ENCODE measurements around the gene ZBTB8A.
"Not testable (repeated sequence)": the region's sequence is repeated elsewhere in the genome, so short reads cannot be mapped to it uniquely, and the experiment has no call there.

ZBTB8A gene

GRCh38 chr1:32619701-32620485 lies 80.7 kb downstream of the ZBTB8A start:
- peak; percentile 3 for DNase-seq (ENCODE audit: low spot score)

- DNase-seq (ENCODE audit: low spot score): no peak
Observed at GRCh38 chr1:32622205-32622604, 83.0 kb downstream of the ZBTB8A start.

GRCh38 chr1:32622806-32623681 lies 83.8 kb downstream of the ZBTB8A start:
- DNase-seq (ENCODE audit: low spot score): no peak

- no peak for DNase-seq (ENCODE audit: low spot score)
Observed at GRCh38 chr1:32623775-32624174, 84.5 kb downstream of the ZBTB8A start.

- DNase-seq (ENCODE audit: low spot score): no peak
Observed at GRCh38 chr1:32626176-32626575, 86.9 kb downstream of the ZBTB8A start.

GRCh38 chr1:32627596-32628162 lies 88.5 kb downstream of the ZBTB8A start:
- DNase-seq (ENCODE audit: low spot score): no peak

- not testable (repeated sequence) for DNase-seq (ENCODE audit: low spot score)
Observed at GRCh38 chr1:32630173-32630572, 90.9 kb downstream of the ZBTB8A start.

GRCh38 chr1:32632829-32633228 lies 93.6 kb downstream of the ZBTB8A start:
- DNase-seq (ENCODE audit: low spot score): no peak

GRCh38 chr1:32635508-32636277 lies 96.5 kb downstream of the ZBTB8A start:
- no peak for DNase-seq (ENCODE audit: low spot score)

GRCh38 chr1:32636914-32637645 lies 97.9 kb downstream of the ZBTB8A start:
- no peak for DNase-seq (ENCODE audit: low spot score)

GRCh38 chr1:32639489-32640075 lies 100.4 kb downstream of the ZBTB8A start:
- no peak for DNase-seq (ENCODE audit: low spot score)

- DNase-seq (ENCODE audit: low spot score): not testable (repeated sequence)
Observed at GRCh38 chr1:32642292-32642827, 103.1 kb downstream of the ZBTB8A start.

GRCh38 chr1:32644426-32644825 lies 105.2 kb downstream of the ZBTB8A start:
- DNase-seq (ENCODE audit: low spot score): no peak

GRCh38 chr1:32647308-32648134 lies 108.3 kb downstream of the ZBTB8A start:
- DNase-seq (ENCODE audit: low spot score): no peak

GRCh38 chr1:32650248-32650751 lies 111.1 kb downstream of the ZBTB8A start, which contains the start of gene ZBTB8OS:
Gene ZBTB8OS (minus strand): TSS chr1:32650550. CDS start chr1:32650529, 21 bp downstream.
- peak; percentile 98 for DNase-seq (ENCODE audit: low spot score)

GRCh38 chr1:32650752-32651460 lies 111.7 kb downstream of the ZBTB8A start, which contains the start of gene RBBP4:
Gene RBBP4 (plus strand): TSS chr1:32651208. CDS start chr1:32651307, 99 bp downstream.
- peak; percentile 99 for DNase-seq (ENCODE audit: low spot score)

GRCh38 chr1:32651461-32652073 lies 112.3 kb downstream of the ZBTB8A start:
- DNase-seq (ENCODE audit: low spot score): peak; percentile 41

Data from kidney capillary endothelial cell (primary cell).